ENCODE results near the gene ITPK1. TPM values are rescaled to one million over a fixed set of nuclear protein-coding genes. Genes with fewer than 3 reads are reported as not detected.
"Not testable (repeated sequence)": the region's sequence is repeated elsewhere in the genome, so short reads cannot be mapped to it uniquely, and the experiment has no call there.

Gene ITPK1
- total and polyA plus RNA-seq, 5 donors from 2014 or later, result 19.5 to 54.1 (median 22.1) TPM

DNA sequence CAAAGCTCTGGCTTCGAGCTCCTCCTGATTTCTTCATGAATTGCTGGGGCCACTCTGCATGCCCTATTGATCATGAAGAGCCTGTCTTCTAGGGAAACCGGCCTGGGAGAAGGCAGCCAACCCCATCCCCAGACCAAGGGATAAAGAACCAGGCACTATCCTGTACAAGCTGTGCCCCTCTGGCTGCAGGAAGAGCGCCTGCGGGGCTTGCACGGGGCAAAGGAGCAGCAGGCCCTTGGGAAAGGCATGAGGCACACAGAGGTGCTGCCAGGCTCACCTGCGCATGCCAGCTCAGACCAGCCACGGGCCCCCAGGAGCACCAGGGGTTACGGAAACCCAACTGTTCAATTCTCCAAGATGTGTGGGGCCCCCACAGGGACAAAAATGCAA is 2.1 kb downstream of the ITPK1 start:
- H3K9me3 Mint-ChIP-seq, result no peaks in the 10 kb centered on the region
- DNase-seq (no peak), ATAC-seq (ENCODE audit: low read depth in 2 of 2) (no peak)
- Histone ChIP-seq H3K9me3 (ENCODE audit: control insufficient read depth in 2 of 2, low read length in 2 of 2) (no peaks in the 10 kb centered on the region), H3K4me1 (ENCODE audit: control insufficient read depth, insufficient read depth, low read length, poor library complexity, severe bottlenecking) (peaks cover 37% of the 10 kb centered on the region), H3K27me3 (ENCODE audit: control insufficient read depth, insufficient read depth, low read length) (no peaks in the 10 kb centered on the region), H3K4me3 (ENCODE audit: low read depth, low read length) (peak overlapping the region; percentile 88), H3K36me3 (ENCODE audit: control insufficient read depth, insufficient read depth, low read length) (no peaks in the 10 kb centered on the region), H3K27ac (ENCODE audit: insufficient read depth, low read length, poor library complexity, severe bottlenecking) (peak overlapping the region; percentile 63)
- H3K4me1 Mint-ChIP-seq, result peaks cover 8 to 42% (median 18%) of the 10 kb centered on the region in 4 donors
- H3K36me3 Mint-ChIP-seq, result peaks cover 8% of the 10 kb centered on the region
- H3K27ac Mint-ChIP-seq, result peak overlapping the region; percentile 26 to 88 (median 82)
- H3K4me3 Mint-ChIP-seq, result peak overlapping the region; percentile 83 to 94 (median 89)
- peaks cover 10% of the 10 kb centered on the region for H3K27me3 Mint-ChIP-seq

DNA sequence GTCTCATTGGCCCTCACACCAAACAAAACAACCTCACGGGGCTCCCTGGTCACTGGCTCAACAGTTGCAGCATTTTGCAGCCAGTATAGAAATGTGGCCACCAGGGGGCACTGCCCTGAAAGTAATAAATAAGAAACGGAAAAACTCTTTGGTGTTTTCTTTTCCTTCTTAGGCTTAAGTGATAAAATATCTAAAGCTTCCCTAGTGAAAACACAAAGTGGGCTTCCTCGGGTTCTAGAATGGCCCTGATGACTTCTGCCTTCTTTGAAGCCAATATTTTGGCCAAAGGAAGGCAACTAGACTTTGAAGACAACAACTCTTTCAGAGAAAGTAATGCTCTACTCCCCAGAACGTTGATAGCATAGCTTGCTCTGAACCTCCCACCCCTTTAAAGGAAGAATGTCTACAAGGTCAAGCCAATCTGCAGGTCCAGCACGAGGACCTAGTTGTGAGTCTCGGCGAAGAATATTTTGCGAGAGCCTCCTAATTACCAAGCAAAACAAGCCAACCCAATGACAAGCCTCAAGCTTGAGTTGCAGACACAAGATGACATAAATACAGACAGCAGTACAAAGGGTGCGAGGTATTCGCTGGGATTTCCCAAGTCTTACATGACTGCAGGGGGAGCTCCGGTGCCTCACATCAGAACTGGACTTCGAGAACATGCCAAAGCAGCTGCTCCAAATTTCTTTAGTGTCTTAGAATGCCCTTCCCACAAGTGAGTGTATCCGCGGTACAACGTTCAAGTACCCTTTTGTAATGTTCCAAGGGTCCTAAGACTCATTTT is 2.6 kb downstream of the ITPK1 start:
- Mint-ChIP-seq H3K27ac (peak overlapping the region; percentile 74 to 88 (median 82)), H3K36me3 (peaks cover 8% of the 10 kb centered on the region), H3K9me3 (no peaks in the 10 kb centered on the region), H3K4me3 (peak overlapping the region; percentile 83 to 94 (median 89)), H3K27me3 (peaks cover 10% of the 10 kb centered on the region), H3K4me1 (peaks cover 8 to 42% (median 18%) of the 10 kb centered on the region in 4 donors)
- DNase-seq, result peak; percentile 67 to 85 (median 67)
- Histone ChIP-seq H3K9me3 (ENCODE audit: control insufficient read depth in 2 of 2, low read length in 2 of 2) (no peaks in the 10 kb centered on the region), H3K4me3 (ENCODE audit: low read depth, low read length) (peak overlapping the region; percentile 88), H3K36me3 (ENCODE audit: control insufficient read depth, insufficient read depth, low read length) (no peaks in the 10 kb centered on the region), H3K27ac (ENCODE audit: insufficient read depth, low read length, poor library complexity, severe bottlenecking) (peak overlapping the region; percentile 63), H3K4me1 (ENCODE audit: control insufficient read depth, insufficient read depth, low read length, poor library complexity, severe bottlenecking) (peaks cover 37% of the 10 kb centered on the region), H3K27me3 (ENCODE audit: control insufficient read depth, insufficient read depth, low read length) (no peaks in the 10 kb centered on the region)
- peak in 1 of 2 donors; percentile 15 for ATAC-seq (ENCODE audit: low read depth in 2 of 2)

DNA sequence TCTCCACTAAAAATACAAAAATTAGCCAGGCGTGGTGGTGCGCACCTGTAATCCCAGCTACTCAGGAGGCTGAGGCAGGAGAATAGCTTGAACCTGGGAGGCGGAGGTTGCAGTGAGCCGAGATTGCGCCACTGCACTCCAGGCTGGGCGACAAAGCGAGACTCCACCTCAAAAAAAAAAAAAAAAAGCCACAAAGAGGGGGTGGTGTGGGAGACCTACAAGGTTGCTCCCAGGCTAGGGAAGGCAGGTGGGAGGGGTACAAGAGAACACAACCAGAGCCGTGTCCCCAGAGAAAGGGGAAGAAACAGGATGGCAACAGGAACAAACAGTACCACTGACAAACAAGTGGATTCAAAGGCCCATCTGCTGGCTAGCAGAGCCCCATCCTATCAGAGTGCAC is 4.2 kb downstream of the ITPK1 start:
- not testable (repeated sequence) for DNase-seq; H3K4me3 ChIP-seq (ENCODE audit: low read depth, low read length); H3K27ac Mint-ChIP-seq; H3K4me3 Mint-ChIP-seq; H3K9me3 Mint-ChIP-seq; H3K9me3 ChIP-seq (ENCODE audit: control insufficient read depth in 2 of 2, low read length in 2 of 2); H3K27me3 Mint-ChIP-seq; H3K27me3 ChIP-seq (ENCODE audit: control insufficient read depth, insufficient read depth, low read length); ATAC-seq (ENCODE audit: low read depth in 2 of 2); H3K27ac ChIP-seq (ENCODE audit: insufficient read depth, low read length, poor library complexity, severe bottlenecking); H3K36me3 Mint-ChIP-seq; H3K36me3 ChIP-seq (ENCODE audit: control insufficient read depth, insufficient read depth, low read length)
- peaks cover 8 to 46% (median 22%) of the 10 kb centered on the region in 4 donors for H3K4me1 Mint-ChIP-seq
- peaks cover 36% of the 10 kb centered on the region for H3K4me1 ChIP-seq (ENCODE audit: control insufficient read depth, insufficient read depth, low read length, poor library complexity, severe bottlenecking)

DNA sequence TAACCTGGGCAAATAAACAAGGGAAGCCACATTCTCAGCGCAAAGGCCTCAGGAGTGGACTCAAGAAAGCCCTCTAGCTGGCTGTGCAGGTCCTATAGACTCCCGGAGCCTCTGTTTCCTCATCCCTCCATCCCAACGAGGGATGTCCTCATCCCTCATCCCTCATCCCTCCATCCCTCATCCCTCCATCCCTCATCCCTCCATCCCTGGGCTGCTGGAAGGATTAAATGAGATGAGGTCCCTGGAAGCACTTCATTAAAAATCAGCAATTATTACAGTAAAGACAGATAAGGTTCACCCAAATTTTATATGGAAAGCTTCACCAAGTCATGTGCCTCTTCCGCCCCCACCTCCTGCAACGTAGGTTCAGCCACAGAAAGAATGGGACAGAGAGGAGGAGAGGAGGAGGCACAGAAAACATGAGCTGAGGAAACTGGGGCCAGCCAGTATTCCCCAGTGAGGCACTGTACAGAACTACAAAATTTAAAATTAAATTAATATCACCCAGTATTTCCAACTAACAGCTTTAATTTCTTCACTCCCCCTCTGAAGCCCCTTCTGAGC is 4.8 kb downstream of the ITPK1 start:
- Histone ChIP-seq H3K27me3 (ENCODE audit: control insufficient read depth, insufficient read depth, low read length) (no peaks in the 10 kb centered on the region), H3K9me3 (ENCODE audit: control insufficient read depth in 2 of 2, low read length in 2 of 2) (no peaks in the 10 kb centered on the region), H3K4me1 (ENCODE audit: control insufficient read depth, insufficient read depth, low read length, poor library complexity, severe bottlenecking) (peaks cover 30% of the 10 kb centered on the region), H3K36me3 (ENCODE audit: control insufficient read depth, insufficient read depth, low read length) (no peaks in the 10 kb centered on the region), H3K27ac (ENCODE audit: insufficient read depth, low read length, poor library complexity, severe bottlenecking) (no peak overlapping the region), H3K4me3 (ENCODE audit: low read depth, low read length) (no peak overlapping the region)
- peaks cover 8% of the 10 kb centered on the region for H3K36me3 Mint-ChIP-seq
- no peak overlapping the region for H3K27ac Mint-ChIP-seq
- H3K4me3 Mint-ChIP-seq, result peak overlapping the region in 1 of 4 donors; percentile 78
- no peaks in the 10 kb centered on the region for H3K9me3 Mint-ChIP-seq
- ATAC-seq (ENCODE audit: low read depth in 2 of 2) (no peak), DNase-seq (no peak)
- H3K4me1 Mint-ChIP-seq, result peaks cover 8 to 46% (median 22%) of the 10 kb centered on the region in 4 donors
- no peaks in the 10 kb centered on the region for H3K27me3 Mint-ChIP-seq

DNA sequence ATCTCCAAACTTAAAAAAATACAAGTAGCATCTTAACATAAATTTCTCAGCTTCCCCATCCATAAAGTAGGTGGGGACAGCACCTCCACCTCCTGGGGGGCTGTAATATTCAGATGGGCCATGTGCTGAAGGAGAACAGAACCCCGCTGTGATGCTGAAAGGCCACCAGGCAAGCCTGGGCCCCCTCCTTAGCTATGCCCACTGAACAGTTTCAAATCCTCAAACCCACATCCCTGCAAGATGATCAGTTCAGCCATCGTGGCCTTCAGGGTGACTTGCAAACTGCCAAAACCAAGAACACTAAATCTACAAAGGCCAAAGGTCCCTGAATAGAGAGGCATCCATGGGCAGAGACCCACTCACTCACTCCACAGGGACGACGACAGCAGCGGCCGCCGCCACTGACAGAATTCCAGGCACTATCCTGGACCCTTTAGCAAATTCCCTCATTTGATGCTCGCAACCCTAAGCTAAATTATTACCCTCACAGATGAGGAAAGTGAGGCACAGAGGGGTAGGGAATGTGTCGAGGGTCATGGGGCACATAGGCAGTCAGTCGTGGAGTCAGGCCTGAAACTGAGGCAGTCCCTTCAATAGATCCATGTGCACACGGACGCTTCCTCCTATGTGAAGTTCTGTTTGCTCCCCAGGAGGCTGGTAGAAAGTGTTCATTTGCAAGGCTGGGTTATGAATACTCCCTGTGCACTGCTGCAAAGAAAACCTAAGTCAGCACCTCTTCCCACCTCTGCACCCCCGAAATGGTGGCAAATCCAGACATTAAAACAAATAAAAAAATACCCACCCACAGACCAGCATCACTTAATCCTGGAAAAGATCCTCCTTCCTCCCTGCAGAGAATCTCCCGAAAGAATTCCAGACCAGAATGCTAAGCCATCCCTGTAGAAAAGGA is 5.9 kb downstream of the ITPK1 start:
- peak overlapping the region in 1 of 3 donors; percentile 32 for H3K27ac Mint-ChIP-seq
- H3K27me3 ChIP-seq (ENCODE audit: control insufficient read depth, insufficient read depth, low read length), result no peaks in the 10 kb centered on the region

DNA sequence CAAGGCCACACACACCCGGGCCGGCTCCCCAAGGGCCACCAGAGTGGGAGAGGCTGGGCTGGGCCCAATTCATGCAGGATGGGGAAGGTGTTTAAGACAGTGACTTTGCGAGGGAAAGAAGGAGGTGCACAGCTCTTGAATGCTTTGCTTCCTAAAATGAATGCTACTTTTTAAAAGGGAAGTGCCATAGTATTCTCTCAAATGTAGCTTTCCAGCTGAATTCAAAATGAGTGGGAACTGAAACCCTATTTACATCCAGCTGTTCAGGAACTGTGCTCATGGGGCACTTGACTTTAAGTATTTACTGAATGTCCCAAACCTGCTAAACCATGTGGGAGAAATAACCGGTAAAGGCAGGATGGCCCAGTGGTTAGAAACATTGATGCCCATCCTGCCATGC is 7.6 kb downstream of the ITPK1 start:
- DNase-seq, result no peak
- Histone ChIP-seq H3K4me1 (ENCODE audit: control insufficient read depth, insufficient read depth, low read length, poor library complexity, severe bottlenecking) (peaks cover 33% of the 10 kb centered on the region), H3K4me3 (ENCODE audit: low read depth, low read length) (no peak overlapping the region), H3K27me3 (ENCODE audit: control insufficient read depth, insufficient read depth, low read length) (no peaks in the 10 kb centered on the region), H3K27ac (ENCODE audit: insufficient read depth, low read length, poor library complexity, severe bottlenecking) (no peak overlapping the region), H3K9me3 (ENCODE audit: control insufficient read depth in 2 of 2, low read length in 2 of 2) (no peaks in the 10 kb centered on the region), H3K36me3 (ENCODE audit: control insufficient read depth, insufficient read depth, low read length) (no peaks in the 10 kb centered on the region)
- H3K27ac Mint-ChIP-seq, result peak overlapping the region in 1 of 3 donors; percentile 25
- H3K4me3 Mint-ChIP-seq, result no peak overlapping the region
- no peaks in the 10 kb centered on the region for H3K9me3 Mint-ChIP-seq
- peaks cover 8% of the 10 kb centered on the region for H3K36me3 Mint-ChIP-seq
- H3K4me1 Mint-ChIP-seq, result peaks cover 4 to 51% (median 20%) of the 10 kb centered on the region in 4 donors
- no peak for ATAC-seq (ENCODE audit: low read depth in 2 of 2)
- H3K27me3 Mint-ChIP-seq, result no peaks in the 10 kb centered on the region

More for the DNA sequence above, 5.9 kb downstream of the ITPK1 start:
- ATAC-seq (ENCODE audit: low read depth in 2 of 2) (no peak), DNase-seq (no peak)
- Mint-ChIP-seq H3K36me3 (peaks cover 8% of the 10 kb centered on the region), H3K4me1 (peaks cover 8 to 49% (median 24%) of the 10 kb centered on the region in 4 donors), H3K9me3 (no peaks in the 10 kb centered on the region), H3K4me3 (peak overlapping the region in 1 of 4 donors; percentile 32), H3K27me3 (no peaks in the 10 kb centered on the region)
- no peaks in the 10 kb centered on the region for H3K36me3 ChIP-seq (ENCODE audit: control insufficient read depth, insufficient read depth, low read length)
- no peak overlapping the region for H3K27ac ChIP-seq (ENCODE audit: insufficient read depth, low read length, poor library complexity, severe bottlenecking)
- H3K9me3 ChIP-seq (ENCODE audit: control insufficient read depth in 2 of 2, low read length in 2 of 2), result no peaks in the 10 kb centered on the region
- H3K4me1 ChIP-seq (ENCODE audit: control insufficient read depth, insufficient read depth, low read length, poor library complexity, severe bottlenecking), result peaks cover 34% of the 10 kb centered on the region
- H3K4me3 ChIP-seq (ENCODE audit: low read depth, low read length), result no peak overlapping the region

DNA sequence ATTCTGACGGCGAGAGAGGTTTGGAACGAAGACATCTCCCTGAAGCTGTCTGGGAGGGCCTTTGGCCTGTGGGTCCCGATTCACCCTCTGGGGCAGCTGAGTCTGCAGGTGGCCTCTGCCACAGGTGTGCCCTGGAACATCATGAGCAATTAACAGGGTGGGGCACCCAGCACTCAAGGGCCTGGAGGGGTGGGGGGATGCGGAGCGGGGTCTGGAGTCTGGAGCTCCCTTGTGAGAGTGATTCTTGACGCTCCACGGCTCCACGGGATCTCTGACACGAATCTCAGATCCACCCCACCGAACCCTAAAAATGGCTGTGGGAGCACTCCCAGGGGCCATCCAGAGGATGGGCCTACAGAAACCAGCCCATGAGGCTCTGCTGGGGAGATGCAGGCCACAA is 8.3 kb downstream of the ITPK1 start:
- no peak overlapping the region for H3K27ac ChIP-seq (ENCODE audit: insufficient read depth, low read length, poor library complexity, severe bottlenecking)
- ATAC-seq (ENCODE audit: low read depth in 2 of 2) (no peak), DNase-seq (no peak)
- peaks cover 8% of the 10 kb centered on the region for H3K36me3 Mint-ChIP-seq
- peaks cover 0 to 49% (median 14%) of the 10 kb centered on the region in 4 donors for H3K4me1 Mint-ChIP-seq
- peaks cover 29% of the 10 kb centered on the region for H3K4me1 ChIP-seq (ENCODE audit: control insufficient read depth, insufficient read depth, low read length, poor library complexity, severe bottlenecking)
- no peaks in the 10 kb centered on the region for H3K36me3 ChIP-seq (ENCODE audit: control insufficient read depth, insufficient read depth, low read length)
- no peaks in the 10 kb centered on the region for H3K27me3 Mint-ChIP-seq
- H3K4me3 ChIP-seq (ENCODE audit: low read depth, low read length), result no peak overlapping the region
- H3K9me3 ChIP-seq (ENCODE audit: control insufficient read depth in 2 of 2, low read length in 2 of 2), result no peaks in the 10 kb centered on the region
- peak overlapping the region; percentile 3 to 62 (median 58) for H3K27ac Mint-ChIP-seq
- H3K27me3 ChIP-seq (ENCODE audit: control insufficient read depth, insufficient read depth, low read length), result no peaks in the 10 kb centered on the region
- H3K4me3 Mint-ChIP-seq, result no peak overlapping the region
- no peaks in the 10 kb centered on the region for H3K9me3 Mint-ChIP-seq
